Cardiac muscle cell (in vitro differentiated cells and primary cell): ENCODE measurements around the gene GID8. TPM values are rescaled to one million over a fixed set of nuclear protein-coding genes. Genes with fewer than 3 reads are reported as not detected.
A peak's percentile ranks its signal among the peaks of the same experiment; 100 is the strongest.
"Not testable (repeated sequence)": the region's sequence is repeated elsewhere in the genome, so short reads cannot be mapped to it uniquely, and the experiment has no call there.

Experiments
- DNase-seq, 2 donors: peaks; one replicate each; pipeline versions ENCODE4 v3.0.0 to v3.0.0-alpha.2; 2010 to 2017; ENCODE audit warnings: low read depth in 1 of 2, low spot score in 1 of 2
- H3K27ac ChIP-seq: fragments of 200-600 bp; sonication (generic); 2 replicates; pipeline ENCODE4 v1.5.1; 2016
- H3K27me3 ChIP-seq: fragments of 200-600 bp; sonication (generic); 2 replicates; pipeline ENCODE4 v1.6.0; 2016; ENCODE audit warnings: control low read depth
- H3K36me3 ChIP-seq: fragments of 200-600 bp; sonication (generic); 2 replicates; pipeline ENCODE4 v1.5.1; 2016; ENCODE audit warnings: control low read depth
- H3K4me1 ChIP-seq: fragments of 200-600 bp; sonication (generic); 2 replicates; pipeline ENCODE4 v1.8.1; 2017; ENCODE audit warnings: low read depth, mild to moderate bottlenecking, mixed run types
- H3K4me3 ChIP-seq: fragments of 200-600 bp; sonication (generic); 2 replicates; pipeline ENCODE4 v1.5.1; 2016; ENCODE audit warnings: mild to moderate bottlenecking
- H3K9me3 ChIP-seq: fragments of 200-600 bp; sonication (generic); 2 replicates; pipeline ENCODE4 v1.5.1; 2017; ENCODE audit warnings: low read depth, mild to moderate bottlenecking, control low read depth
- polyA plus RNA-seq: library from polyadenylated mRNA; unstranded; fragments of >200 nt; fragmentation: Nextera tagmentation; extraction: Ambion mirVana; gene quantifications from 2 replicates; pipeline ENCODE4 v1.2.1, GENCODE V29; 2016
- total RNA-seq: library from RNA; depleted of rRNA; stranded (reverse); fragments of >200 nt; gene quantifications from 2 replicates; pipeline ENCODE4 v1.2.3, GENCODE V29; 2016
- TF ChIP-seq, protein P1 (sequence below): IDR thresholded peaks from 2 replicates; pipeline ENCODE4 v1.5.1; 2012; ENCODE audit warnings: low read depth, mild to moderate bottlenecking, low read length

GID8 gene
- total and polyA plus RNA-seq, 2 experiments from 2014 or later, result 24.5 to 49.5 TPM

DNA sequence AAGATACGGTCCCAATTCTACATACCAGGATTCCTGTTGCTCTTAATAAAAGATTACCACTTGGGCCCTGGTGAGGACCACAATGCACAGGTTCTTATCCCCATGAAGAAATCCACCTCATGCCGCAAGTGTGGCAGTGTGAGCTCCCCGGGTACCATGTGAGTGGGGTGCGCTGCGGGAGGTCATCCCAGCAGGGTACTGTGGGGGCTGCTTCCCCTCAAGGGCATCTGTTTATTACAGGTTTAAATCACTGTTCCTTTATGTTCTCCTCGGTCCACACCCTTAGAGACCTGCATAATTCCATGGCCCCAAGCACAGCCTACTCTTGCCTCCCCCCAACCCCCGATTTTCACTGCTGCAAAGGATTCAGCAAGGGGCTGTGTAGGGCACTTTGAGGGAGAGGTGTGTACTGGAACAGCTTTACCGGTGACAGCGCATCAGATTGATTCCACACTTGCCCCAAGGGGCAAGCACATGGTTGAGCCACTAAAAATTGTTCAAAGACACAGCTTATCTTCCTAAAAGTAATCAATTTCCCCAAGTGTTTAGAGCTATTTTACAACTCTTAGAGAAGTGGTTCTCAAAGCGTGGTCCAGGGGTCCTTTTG, 17.8 kb upstream of the GID8 start:
- TF ChIP-seq, protein P1, sequence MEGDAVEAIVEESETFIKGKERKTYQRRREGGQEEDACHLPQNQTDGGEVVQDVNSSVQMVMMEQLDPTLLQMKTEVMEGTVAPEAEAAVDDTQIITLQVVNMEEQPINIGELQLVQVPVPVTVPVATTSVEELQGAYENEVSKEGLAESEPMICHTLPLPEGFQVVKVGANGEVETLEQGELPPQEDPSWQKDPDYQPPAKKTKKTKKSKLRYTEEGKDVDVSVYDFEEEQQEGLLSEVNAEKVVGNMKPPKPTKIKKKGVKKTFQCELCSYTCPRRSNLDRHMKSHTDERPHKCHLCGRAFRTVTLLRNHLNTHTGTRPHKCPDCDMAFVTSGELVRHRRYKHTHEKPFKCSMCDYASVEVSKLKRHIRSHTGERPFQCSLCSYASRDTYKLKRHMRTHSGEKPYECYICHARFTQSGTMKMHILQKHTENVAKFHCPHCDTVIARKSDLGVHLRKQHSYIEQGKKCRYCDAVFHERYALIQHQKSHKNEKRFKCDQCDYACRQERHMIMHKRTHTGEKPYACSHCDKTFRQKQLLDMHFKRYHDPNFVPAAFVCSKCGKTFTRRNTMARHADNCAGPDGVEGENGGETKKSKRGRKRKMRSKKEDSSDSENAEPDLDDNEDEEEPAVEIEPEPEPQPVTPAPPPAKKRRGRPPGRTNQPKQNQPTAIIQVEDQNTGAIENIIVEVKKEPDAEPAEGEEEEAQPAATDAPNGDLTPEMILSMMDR, result no peak
- DNase-seq, result peak in 1 of 2 donors; percentile 14
- H3K4me1 ChIP-seq, result peaks cover 37% of the 10 kb centered on the region
- no peaks in the 10 kb centered on the region for H3K9me3 ChIP-seq
- peak overlapping the region; percentile 46 for H3K27ac ChIP-seq
- H3K36me3 ChIP-seq, result no peaks in the 10 kb centered on the region
- no peaks in the 10 kb centered on the region for H3K27me3 ChIP-seq
- H3K4me3 ChIP-seq, result no peak overlapping the region

DNA sequence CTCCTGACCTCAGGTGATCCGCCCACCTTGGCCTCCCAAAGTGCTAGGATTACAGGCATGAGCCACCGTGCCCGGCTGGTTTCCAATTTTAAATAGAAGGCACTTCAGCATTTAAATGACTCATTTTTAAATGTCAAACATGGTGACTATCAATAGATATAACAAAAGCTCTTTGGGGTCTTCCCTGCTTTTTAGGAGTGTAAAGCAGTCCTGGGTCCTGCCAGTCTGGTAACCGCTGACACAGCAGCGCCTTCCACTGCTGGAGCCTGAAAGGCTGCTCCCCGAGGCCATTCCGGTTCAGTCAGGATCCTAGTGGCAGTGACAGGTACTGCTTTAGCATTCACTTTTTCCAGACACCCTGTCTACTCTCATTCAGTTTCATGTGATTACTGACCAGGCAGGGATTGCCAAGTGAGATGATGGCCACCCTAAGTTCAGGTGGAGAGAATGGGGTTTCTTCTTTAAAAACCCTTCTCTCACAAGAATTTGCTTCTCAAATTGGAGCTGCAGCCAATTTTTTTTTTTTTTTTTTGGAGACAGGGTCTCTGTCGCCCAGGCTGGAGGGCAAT, 16.7 kb upstream of the GID8 start:
- Histone ChIP-seq H3K4me3 (no peak overlapping the region), H3K9me3 (no peaks in the 10 kb centered on the region), H3K27ac (peak overlapping the region; percentile 46), H3K4me1 (peaks cover 33% of the 10 kb centered on the region), H3K27me3 (no peaks in the 10 kb centered on the region), H3K36me3 (no peaks in the 10 kb centered on the region)
- DNase-seq, result peak; percentile 61 to 85
- TF ChIP-seq, protein P1, result peak; percentile 62

DNA sequence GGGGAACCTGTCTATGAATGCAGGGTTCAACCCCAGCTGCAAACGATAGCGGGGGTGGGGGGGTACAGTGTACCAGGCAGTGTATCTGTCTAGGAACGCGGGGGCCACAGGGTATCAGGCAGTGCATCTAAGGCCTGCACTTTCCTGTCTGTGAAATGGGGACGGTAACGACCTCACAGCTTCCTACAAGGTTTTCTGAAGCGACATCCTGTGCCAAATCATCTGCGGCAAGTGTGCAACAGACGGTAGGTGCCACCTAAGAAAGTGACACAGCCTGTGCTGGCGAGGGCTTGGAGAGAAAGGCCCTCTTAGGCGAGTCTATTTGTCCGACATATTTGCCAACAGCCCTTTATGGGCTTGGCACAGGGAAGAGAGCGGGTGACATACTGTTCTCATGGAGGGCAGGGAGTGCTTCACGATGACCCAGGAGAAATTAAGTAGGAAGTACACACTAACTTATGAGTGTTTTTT, 15.5 kb upstream of the GID8 start:
- H3K4me3 ChIP-seq, result no peak overlapping the region
- no peaks in the 10 kb centered on the region for H3K27me3 ChIP-seq
- peaks cover 38% of the 10 kb centered on the region for H3K4me1 ChIP-seq
- H3K27ac ChIP-seq, result no peak overlapping the region
- no peaks in the 10 kb centered on the region for H3K9me3 ChIP-seq
- no peak for DNase-seq
- TF ChIP-seq, protein P1, result no peak
- H3K36me3 ChIP-seq, result no peaks in the 10 kb centered on the region

DNA sequence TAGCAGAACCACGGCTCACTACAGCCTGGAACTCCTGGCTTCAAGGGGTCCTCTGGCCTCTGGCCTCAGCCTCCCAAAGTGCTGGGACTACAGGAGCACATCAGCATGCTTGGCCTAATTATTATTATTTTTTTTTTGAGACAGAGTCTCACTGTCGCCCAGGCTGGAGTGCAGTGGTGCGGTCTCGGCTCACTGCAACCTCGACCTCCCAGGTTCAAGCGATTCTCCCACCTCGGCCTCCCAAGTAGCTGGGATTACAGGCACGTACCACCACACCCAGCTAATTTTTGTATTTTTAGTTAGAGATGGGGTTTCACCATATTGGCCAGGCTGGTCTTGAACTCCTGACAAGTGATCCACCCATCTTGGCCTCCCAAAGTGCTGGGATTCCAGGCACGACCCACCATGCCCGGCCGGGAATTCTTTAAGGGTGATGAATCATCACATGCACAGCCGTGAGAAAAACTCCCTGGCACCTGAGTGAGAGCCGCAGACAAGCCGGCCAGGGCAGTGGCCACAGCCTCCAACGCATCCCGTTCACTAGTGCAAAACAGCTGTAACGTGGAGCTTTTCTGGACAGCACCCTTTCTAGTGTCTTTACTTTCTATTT, 14.8 kb upstream of the GID8 start:
- not testable (repeated sequence) for H3K4me3 ChIP-seq, H3K27ac ChIP-seq, H3K9me3 ChIP-seq, H3K27me3 ChIP-seq, H3K36me3 ChIP-seq
- peak in 1 of 2 donors; percentile 87 for DNase-seq
- peaks cover 38% of the 10 kb centered on the region for H3K4me1 ChIP-seq

DNA sequence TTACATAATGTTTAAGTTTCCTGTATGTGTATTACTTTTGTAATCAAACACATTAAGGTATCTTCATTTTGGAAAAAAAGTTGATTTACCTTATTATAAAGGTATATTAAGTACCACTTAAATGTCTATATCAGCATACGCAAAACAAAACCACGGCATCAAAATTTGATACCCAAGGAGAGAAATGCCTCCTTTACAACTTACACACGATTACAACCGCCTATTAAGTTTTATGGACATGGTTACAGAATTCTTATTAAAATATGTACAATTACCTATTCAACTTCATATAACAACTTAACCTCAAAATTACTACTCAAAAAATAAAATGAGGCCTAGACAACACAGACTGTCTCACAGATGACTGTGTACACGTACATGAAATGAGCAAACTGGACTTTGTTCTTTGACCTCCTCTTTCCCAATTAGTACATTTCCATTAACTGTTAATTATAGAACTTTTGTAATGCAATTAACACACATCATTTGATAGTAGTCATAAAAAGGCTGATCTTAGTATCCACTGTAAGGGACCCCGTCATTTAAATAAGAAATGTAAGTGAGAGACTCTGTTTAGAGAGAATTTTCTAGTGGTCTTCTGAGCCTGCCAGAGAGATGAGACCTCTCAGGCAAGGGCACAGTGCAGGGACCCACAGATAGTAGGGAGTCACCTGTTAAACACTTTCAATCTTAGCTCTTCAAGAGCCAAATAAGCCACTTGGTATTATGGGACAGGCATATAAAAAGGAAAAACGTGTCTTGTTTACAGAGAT, 14.1 kb upstream of the GID8 start:
- Histone ChIP-seq H3K4me1 (peaks cover 38% of the 10 kb centered on the region), H3K4me3 (no peak overlapping the region), H3K27ac (peak overlapping the region; percentile 98)

More for the DNA sequence above, 14.1 kb upstream of the GID8 start:
- no peaks in the 10 kb centered on the region for H3K9me3 ChIP-seq
- no peak for DNase-seq
- H3K27me3 ChIP-seq, result no peaks in the 10 kb centered on the region
- no peaks in the 10 kb centered on the region for H3K36me3 ChIP-seq
- TF ChIP-seq, protein P1, result no peak
